ENCODE measurements around the gene GRAMD2B. TPM values are rescaled to one million over a fixed set of nuclear protein-coding genes. Genes with fewer than 3 reads are reported as not detected.

The GRAMD2B gene
- total and polyA plus RNA-seq, 2 of the 8 experiments (the other 6 are each of a cell fraction or from before 2014, with no cell fraction given) = 6.4 to 9.4 TPM

DNA sequence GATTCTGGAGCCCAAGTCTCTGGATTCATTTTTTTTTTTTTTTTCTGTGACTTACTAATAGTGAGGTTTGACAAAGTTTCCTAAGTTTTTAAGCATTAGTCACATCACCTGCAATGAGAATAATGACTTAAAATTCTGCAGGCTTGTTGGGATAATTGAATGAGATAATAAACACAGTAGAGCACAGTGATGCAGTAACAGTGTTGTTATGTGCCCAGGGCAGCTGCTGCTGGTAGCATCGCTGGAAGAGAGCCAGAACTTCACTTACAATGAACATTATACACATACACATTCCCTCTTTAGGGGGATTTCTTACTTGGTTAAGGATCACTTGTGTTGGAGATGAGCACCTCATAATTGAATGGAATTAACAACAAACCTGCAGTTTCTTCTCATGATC is 92.9 kb downstream of the GRAMD2B start:
- Histone ChIP-seq H3K9ac (replicated peaks in 1 of 4; ENCODE audit: extremely low read depth in 1 of 4, low read depth in 3 of 4, low read length in 3 of 4) (no peak overlapping the region), H2AFZ (ENCODE audit: low read length) (no peak overlapping the region), H4K8ac (ENCODE audit: extremely low read depth, insufficient read depth, low read length) (no peak overlapping the region), H2BK120ac (replicated peaks; ENCODE audit: low read depth, low read length) (no peak overlapping the region), H2BK12ac (ENCODE audit: low read depth, low read length) (no peak overlapping the region), H3K14ac (ENCODE audit: insufficient read length) (no peak overlapping the region), H2BK20ac (ENCODE audit: low read length) (no peak overlapping the region), H3K27ac (ENCODE audit: low read depth, low read length) (no peak overlapping the region), H4K5ac (ENCODE audit: insufficient read length, low read depth, low read length) (no peak overlapping the region), H2BK5ac (ENCODE audit: low read depth, low read length) (no peak overlapping the region), H3K36me3 (ENCODE audit: control insufficient read depth in 2 of 4, insufficient read depth in 4 of 4, low read length in 3 of 4) (no peaks in the 10 kb centered on the region), H3K23me2 (ENCODE audit: low read depth, low read length) (no peaks in the 10 kb centered on the region), H4K20me1 (replicated peaks in 1 of 2; ENCODE audit: control insufficient read depth in 1 of 2, insufficient read depth in 2 of 2, low read length in 2 of 2) (no peaks in the 10 kb centered on the region), H3K9me3 (ENCODE audit: insufficient read depth in 2 of 2, low read depth in 1 of 2, low read length in 1 of 2) (no peaks in the 10 kb centered on the region), H4K91ac (replicated peaks; ENCODE audit: insufficient read length, low read length) (no peak overlapping the region), H3K18ac (ENCODE audit: extremely low read depth, low read length) (no peak overlapping the region), H3K23ac (ENCODE audit: insufficient read length) (no peak overlapping the region), H3K79me2 (ENCODE audit: control insufficient read depth in 1 of 2, insufficient read depth in 2 of 2, low read length in 2 of 2) (no peaks in the 10 kb centered on the region), H3K79me1 (ENCODE audit: low read depth, low read length) (no peaks in the 10 kb centered on the region), H2AK5ac (ENCODE audit: low read depth, low read length) (no peak overlapping the region), H3K4ac (replicated peaks; ENCODE audit: insufficient read length, low read depth, low read length) (no peak overlapping the region), H3K4me3 (ENCODE audit: extremely low read depth in 1 of 4, insufficient read depth in 2 of 4, low read depth in 3 of 4, low read length in 4 of 4) (no peak overlapping the region), H3K56ac (replicated peaks; ENCODE audit: insufficient read length, low read depth, low read length) (no peak overlapping the region), H2BK15ac (ENCODE audit: low read length) (no peak overlapping the region), H3K4me2 (ENCODE audit: insufficient read depth in 1 of 2, low read depth in 2 of 2, low read length in 2 of 2) (no peak overlapping the region), H3K4me1 (replicated peaks in 1 of 4; ENCODE audit: control insufficient read depth in 3 of 4, insufficient read depth in 4 of 4, low read length in 3 of 4) (peaks cover 0 to 3% (median under 1%) of the 10 kb centered on the region in 4 experiments; a peak in 3 of 7 replicates), H3K27me3 (replicated peaks in 1 of 4; ENCODE audit: control insufficient read depth in 3 of 4, extremely low read depth in 1 of 4, insufficient read depth in 3 of 4, low read length in 3 of 4) (no peaks in the 10 kb centered on the region)
- no peak for FAIRE-seq
- ChIA-PET POLR2A (ENCODE audit: partially characterized antibody) (no interaction called here), CTCF (ENCODE audit: partially characterized antibody) (interaction anchor here (0.7 to 11.4 kb wide), 5 partner anchors 11 to 848 kb away, joined by 3 to 87 read pairs (median 3); no protein-coding TSS in a partner anchor)
- no peak for TF ChIP-seq RAD21 (IDR thresholded peaks at IDR 0.05 in 1 of 2, conservative IDR thresholded peaks at IDR 0.05 in 1 of 2; ENCODE audit: low read depth in 2 of 2, low read length in 2 of 2)
- no peak for TF ChIP-seq SUZ12 (IDR thresholded peaks at IDR 0.05; ENCODE audit: low read length)
- no peak for TF ChIP-seq POU5F1 (IDR thresholded peaks at IDR 0.05; ENCODE audit: low read depth, low read length)
- TF ChIP-seq SP1 (IDR thresholded peaks at IDR 0.05; ENCODE audit: low read depth, low read length) = no peak
- TF ChIP-seq RBBP5 (IDR thresholded peaks at IDR 0.05; ENCODE audit: borderline replicate concordance, low read depth, low read length) = no peak
- DNase-seq (ENCODE audit: low read depth in 1 of 2, low spot score in 2 of 2) = no peak
- 88% methylated on average over 1 of the region's 1 CpG; no CpG with 5 or more reads in 1 of the 2 experiments for WGBS, 2 experiments (ENCODE audit: extremely low coverage in 1 of 2, insufficient coverage in 1 of 2, insufficient read length in 1 of 2, insufficient replicate concordance in 2 of 2, low coverage in 1 of 2, low lambda C conversion rate in 2 of 2, missing lambda C conversion rate in 1 of 2)

Measured in H1 (cell line).